A549 (cell line): Measurements from ENCODE around the gene CCNI. TPM values are rescaled to one million over a fixed set of nuclear protein-coding genes. Genes with fewer than 3 reads are reported as not detected.
A peak's percentile ranks its signal among the peaks of the same experiment; 100 is the strongest.

Experiments used
- ATAC-seq, 2 experiments: fragments of 200-7000 bp in 1 of 2; fragments of >200 bp in 1 of 2; cut with Nextera tagmentation in 1 of 2; cut with Tn5 transposase in 1 of 2; 3 replicates each; pipeline versions ENCODE4 v1.8.0 to v1.9.1; 2018 to 2020; ENCODE audit warnings: mild to moderate bottlenecking in 1 of 2, moderate library complexity in 1 of 2
- CTCF ChIA-PET: fragments of 300-600 bp; sonication (Branson Sonifier 250); formaldehyde crosslinking; extraction: SDS; loops from one replicate; lab custom pipeline; 2021; ENCODE audit warnings: antibody characterized with exemption, inconsistent platforms; lab: Yijun Ruan, JAX
- POLR2A ChIA-PET: fragments of 350-600 bp; formaldehyde crosslinking; extraction: SDS; loops from one replicate; lab custom pipeline; 2021; ENCODE audit warnings: antibody characterized with exemption, inconsistent platforms; lab: Yijun Ruan, JAX
- DNase-seq, 2 experiments: peaks; one replicate each; pipeline versions ENCODE4 v3.0.0 to v3.0.0-alpha.2; 2011 to 2016; ENCODE audit warnings: low read depth in 1 of 2, low spot score in 1 of 2
- FAIRE-seq: peaks from 2 replicates; lab custom pipeline; 2011; peaks lifted over from hg19 to GRCh38; lab: Jason Lieb, UNC
- H3K27ac ChIP-seq, 2 experiments: fragments of >200 bp; sonication (Bioruptor Twin); formaldehyde crosslinking; 3 replicates each; pipeline ENCODE4 v1.5.1; 2016 to 2017
- H3K4me1 ChIP-seq: fragments of >200 bp; sonication (Bioruptor Twin); formaldehyde crosslinking; 3 replicates; pipeline ENCODE4 v1.6.1; 2016
- H3K4me2 ChIP-seq: fragments of >200 bp; sonication (Bioruptor Twin); formaldehyde crosslinking; 3 replicates; pipeline ENCODE4 v1.6.1; 2016
- H3K4me3 ChIP-seq: fragments of >200 bp; sonication (Bioruptor Twin); formaldehyde crosslinking; 3 replicates; pipeline ENCODE4 v1.5.1; 2016
- H3K9me3 ChIP-seq: fragments of >200 bp; sonication (Bioruptor Twin); formaldehyde crosslinking; 3 replicates; pipeline ENCODE4 v1.6.1; 2016
- CEBPB ChIP-seq, 2 experiments: fragments of >200 bp in 1 of 2; sonication (Bioruptor Twin) in 1 of 2; formaldehyde crosslinking in 1 of 2; IDR thresholded peaks; 2 replicates each; pipeline ENCODE4 v1.6.1; 2012 to 2016
- HDAC2 ChIP-seq: fragments of 200-600 bp; sonication (generic); IDR thresholded peaks from 2 replicates; pipeline ENCODE4 v1.6.1; 2016
- HEYL ChIP-seq: fragments of 250-450 bp; sonication (Bioruptor Pico); IDR thresholded peaks from 2 replicates; pipeline ENCODE4 v1.8.0; 2021; ENCODE audit warnings: mild to moderate bottlenecking, moderate library complexity
- JUNB ChIP-seq: fragments of >200 bp; sonication (Bioruptor Twin); formaldehyde crosslinking; IDR thresholded peaks from 2 replicates; pipeline ENCODE4 v1.6.1; 2016
- MAZ ChIP-seq: fragments of 150-350 bp; IDR thresholded peaks from 2 replicates; pipeline ENCODE4 v1.6.1; 2014; ENCODE audit warnings: antibody characterized with exemption, low read depth, low read length, borderline replicate concordance
- POLR2A ChIP-seq: IDR thresholded peaks from 2 replicates; pipeline ENCODE4 v1.6.1; 2012; ENCODE audit warnings: mild to moderate bottlenecking, low read length
- POLR2AphosphoS2 ChIP-seq: conservative IDR thresholded peaks from 2 replicates; pipeline ENCODE4 v1.6.1; 2012; ENCODE audit warnings: low read length, improper control_type of control experiment, inconsistent platforms
- RAD21 ChIP-seq, 2 experiments: fragments of >200 bp in 1 of 2; sonication (Bioruptor Twin) in 1 of 2; formaldehyde crosslinking in 1 of 2; IDR thresholded peaks in 1 of 2; conservative IDR thresholded peaks in 1 of 2; 2 replicates in 1 of 2; 3 replicates in 1 of 2; pipeline ENCODE4 v1.6.1; 2012 to 2018; ENCODE audit warnings: inconsistent platforms in 1 of 2
- RCOR1 ChIP-seq: fragments of 150-350 bp; IDR thresholded peaks from 2 replicates; pipeline ENCODE4 v1.6.1; 2014; ENCODE audit warnings: antibody characterized with exemption, low read length, low read depth
- RNF2 ChIP-seq: fragments of 200-600 bp; sonication (generic); IDR thresholded peaks from 2 replicates; pipeline ENCODE4 v1.6.1; 2016; ENCODE audit warnings: low read depth, mild to moderate bottlenecking, antibody characterized with exemption, moderate library complexity, borderline replicate concordance
- SMC3 ChIP-seq: fragments of >200 bp; sonication (Bioruptor Twin); formaldehyde crosslinking; IDR thresholded peaks from 3 replicates; pipeline ENCODE4 v1.6.1; 2018; ENCODE audit warnings: inconsistent platforms
- SREBF2 ChIP-seq: fragments of 450-650 bp; IDR thresholded peaks from 2 replicates; pipeline ENCODE4 v1.6.1; 2014; ENCODE audit warnings: mild to moderate bottlenecking, moderate library complexity
- ZC3H11A ChIP-seq: fragments of 450-650 bp; IDR thresholded peaks from 2 replicates; pipeline ENCODE4 v1.6.1; 2014; ENCODE audit warnings: antibody characterized with exemption, mild to moderate bottlenecking
- ZFP36 ChIP-seq: fragments of 450-650 bp; IDR thresholded peaks from 2 replicates; pipeline ENCODE4 v1.6.1; 2014; ENCODE audit warnings: borderline replicate concordance; ENCODE audit not compliant: partially characterized antibody
- WGBS: methylation state at CpG from one replicate; pipeline ENCODE4 v1.1.6; 2017; ENCODE audit errors: missing lambda C conversion rate; 5-methylcytosine and 5-hydroxymethylcytosine counted together
- polyA plus RNA-seq, 4 experiments: library from polyadenylated mRNA; depleted of rRNA in 3 of 4; stranded (reverse); fragments of >200 nt; fragmentation: RNase III in 1 of 4; extraction: RNeasy Plus Mini Kit Qiagen cat#74134 plus additional on column Dnase treatment in 1 of 4; gene quantifications; 2 replicates in 3 of 4; 3 replicates in 1 of 4; pipeline ENCODE4 v1.2.3, GENCODE V29; 2011 to 2017
- TF ChIP-seq, protein P1 (sequence below): fragments of >200 bp; sonication (Bioruptor Twin); formaldehyde crosslinking; IDR thresholded peaks from 3 replicates; pipeline ENCODE4 v1.5.1; 2016
- TF ChIP-seq, protein P2 (sequence below): fragments of >200 bp; sonication (Bioruptor Twin); formaldehyde crosslinking; IDR thresholded peaks from 2 replicates; pipeline ENCODE4 v1.6.1; 2016
- TF ChIP-seq, protein P3 (sequence below): fragments of 250-450 bp; sonication (Bioruptor Pico); IDR thresholded peaks from 2 replicates; pipeline ENCODE4 v1.5.0; 2021; ENCODE audit warnings: mild to moderate bottlenecking, moderate library complexity, borderline replicate concordance
- TF ChIP-seq, protein P4 (sequence below): fragments of 450-650 bp; IDR thresholded peaks from 2 replicates; pipeline ENCODE4 v1.6.1; 2014; ENCODE audit warnings: antibody characterized with exemption
- TF ChIP-seq, protein P5 (sequence below): fragments of 200-600 bp; sonication (generic); IDR thresholded peaks from 2 replicates; pipeline ENCODE4 v1.6.1; 2016; ENCODE audit warnings: antibody characterized with exemption, mild to moderate bottlenecking, moderate library complexity

The CCNI gene
- polyA plus RNA-seq, 2 of the 4 experiments (the other 2 are of a cell fraction): 73.8 to 117 TPM

DNA sequence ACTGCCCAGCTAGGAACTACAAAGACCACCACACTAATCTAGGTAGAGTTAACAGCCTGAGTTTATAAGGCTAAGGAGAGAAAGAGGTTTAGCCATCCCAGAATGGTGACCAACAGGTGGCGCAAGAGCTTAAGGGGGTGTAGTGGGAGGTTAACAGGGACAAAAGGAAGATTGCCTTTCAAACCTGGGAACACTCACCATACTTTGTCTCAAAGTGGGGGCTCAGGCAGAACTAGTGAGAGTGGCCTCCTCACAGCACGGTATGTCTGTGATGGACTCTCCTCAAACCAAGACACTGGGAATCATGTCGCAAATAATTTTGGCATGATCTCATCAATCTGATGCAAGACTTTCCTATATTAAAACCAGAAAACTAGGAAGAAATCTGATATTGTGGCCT, 23.4 kb downstream of the CCNI start:
- ChIA-PET CTCF (interaction anchor here (1.0 kb wide), 1 partner anchor 151 kb away, joined by 6 read pairs; no protein-coding TSS in a partner anchor), POLR2A (interaction anchor here (1.0 kb wide), 1 partner anchor 24 kb away, joined by 3 read pairs; no protein-coding TSS in a partner anchor)
- WGBS: 73% methylated on average over 3 of the region's 3 CpGs
- no peak overlapping the region for H3K4me3 ChIP-seq
- H3K27ac ChIP-seq: peak overlapping the region in 1 of 2 experiments; percentile 62; a peak in 3 of 6 replicates
- H3K9me3 ChIP-seq: no peaks in the 10 kb centered on the region
- TF ChIP-seq HEYL (no peak), JUNB (no peak), SMC3 (0 out of 3 replicates have a peak, but pooled peaks have one; percentile 7), RAD21 (conservative IDR thresholded peaks at IDR 0.05 in 1 of 2, IDR thresholded peaks at IDR 0.05 in 1 of 2) (peak in 1 of 2 experiments; percentile 43; a peak in 2 of 5 replicates), POLR2A (no peak), POLR2AphosphoS2 (no peak), RNF2 (no peak), ZC3H11A (no peak)
- TF ChIP-seq, protein P1, sequence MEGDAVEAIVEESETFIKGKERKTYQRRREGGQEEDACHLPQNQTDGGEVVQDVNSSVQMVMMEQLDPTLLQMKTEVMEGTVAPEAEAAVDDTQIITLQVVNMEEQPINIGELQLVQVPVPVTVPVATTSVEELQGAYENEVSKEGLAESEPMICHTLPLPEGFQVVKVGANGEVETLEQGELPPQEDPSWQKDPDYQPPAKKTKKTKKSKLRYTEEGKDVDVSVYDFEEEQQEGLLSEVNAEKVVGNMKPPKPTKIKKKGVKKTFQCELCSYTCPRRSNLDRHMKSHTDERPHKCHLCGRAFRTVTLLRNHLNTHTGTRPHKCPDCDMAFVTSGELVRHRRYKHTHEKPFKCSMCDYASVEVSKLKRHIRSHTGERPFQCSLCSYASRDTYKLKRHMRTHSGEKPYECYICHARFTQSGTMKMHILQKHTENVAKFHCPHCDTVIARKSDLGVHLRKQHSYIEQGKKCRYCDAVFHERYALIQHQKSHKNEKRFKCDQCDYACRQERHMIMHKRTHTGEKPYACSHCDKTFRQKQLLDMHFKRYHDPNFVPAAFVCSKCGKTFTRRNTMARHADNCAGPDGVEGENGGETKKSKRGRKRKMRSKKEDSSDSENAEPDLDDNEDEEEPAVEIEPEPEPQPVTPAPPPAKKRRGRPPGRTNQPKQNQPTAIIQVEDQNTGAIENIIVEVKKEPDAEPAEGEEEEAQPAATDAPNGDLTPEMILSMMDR: peak; percentile 34
- TF ChIP-seq, protein P2, sequence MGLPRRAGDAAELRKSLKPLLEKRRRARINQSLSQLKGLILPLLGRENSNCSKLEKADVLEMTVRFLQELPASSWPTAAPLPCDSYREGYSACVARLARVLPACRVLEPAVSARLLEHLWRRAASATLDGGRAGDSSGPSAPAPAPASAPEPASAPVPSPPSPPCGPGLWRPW: no peak
- no peak for FAIRE-seq
- no peak overlapping the region for H3K4me2 ChIP-seq
- peaks cover 5% of the 10 kb centered on the region; the same call in 1 of the 3 replicates for H3K4me1 ChIP-seq
- peak in 1 of 2 experiments; percentile 38 for DNase-seq
- peak in 1 of 2 experiments; percentile 78; a peak in 3 of 6 replicates for ATAC-seq

DNA sequence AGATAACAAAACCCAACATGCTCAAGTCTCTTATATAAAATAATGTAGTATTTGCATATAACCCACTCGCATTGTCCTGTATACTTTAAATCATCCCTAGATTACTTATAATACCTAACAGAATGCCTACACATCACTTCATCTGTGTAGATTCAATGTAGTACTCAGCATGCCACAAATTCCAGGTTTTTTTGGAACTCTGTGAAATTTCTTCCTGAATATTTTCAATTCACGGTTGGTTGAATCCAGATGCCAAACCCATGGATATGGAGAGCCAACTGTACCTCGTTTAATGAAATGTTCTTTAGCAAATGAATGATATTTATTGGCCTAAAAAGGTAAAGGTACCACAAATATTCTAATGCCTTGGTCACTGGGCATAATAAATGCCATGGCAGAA, 24.8 kb downstream of the CCNI start:
- ChIA-PET POLR2A (no interaction called here), CTCF (no interaction called here)
- H3K4me2 ChIP-seq: no peak overlapping the region
- no peak overlapping the region for H3K27ac ChIP-seq
- TF ChIP-seq ZFP36: no peak
- no peak for TF ChIP-seq RCOR1
- TF ChIP-seq MAZ: no peak
- TF ChIP-seq RAD21 (conservative IDR thresholded peaks at IDR 0.05 in 1 of 2, IDR thresholded peaks at IDR 0.05 in 1 of 2): no peak
- TF ChIP-seq SREBF2: no peak
- TF ChIP-seq, protein P3, sequence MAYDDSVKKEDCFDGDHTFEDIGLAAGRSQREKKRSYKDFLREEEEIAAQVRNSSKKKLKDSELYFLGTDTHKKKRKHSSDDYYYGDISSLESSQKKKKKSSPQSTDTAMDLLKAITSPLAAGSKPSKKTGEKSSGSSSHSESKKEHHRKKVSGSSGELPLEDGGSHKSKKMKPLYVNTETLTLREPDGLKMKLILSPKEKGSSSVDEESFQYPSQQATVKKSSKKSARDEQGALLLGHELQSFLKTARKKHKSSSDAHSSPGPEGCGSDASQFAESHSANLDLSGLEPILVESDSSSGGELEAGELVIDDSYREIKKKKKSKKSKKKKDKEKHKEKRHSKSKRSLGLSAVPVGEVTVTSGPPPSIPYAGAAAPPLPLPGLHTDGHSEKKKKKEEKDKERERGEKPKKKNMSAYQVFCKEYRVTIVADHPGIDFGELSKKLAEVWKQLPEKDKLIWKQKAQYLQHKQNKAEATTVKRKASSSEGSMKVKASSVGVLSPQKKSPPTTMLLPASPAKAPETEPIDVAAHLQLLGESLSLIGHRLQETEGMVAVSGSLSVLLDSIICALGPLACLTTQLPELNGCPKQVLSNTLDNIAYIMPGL (CRISPR knock-in tag): no peak
- TF ChIP-seq, protein P4, sequence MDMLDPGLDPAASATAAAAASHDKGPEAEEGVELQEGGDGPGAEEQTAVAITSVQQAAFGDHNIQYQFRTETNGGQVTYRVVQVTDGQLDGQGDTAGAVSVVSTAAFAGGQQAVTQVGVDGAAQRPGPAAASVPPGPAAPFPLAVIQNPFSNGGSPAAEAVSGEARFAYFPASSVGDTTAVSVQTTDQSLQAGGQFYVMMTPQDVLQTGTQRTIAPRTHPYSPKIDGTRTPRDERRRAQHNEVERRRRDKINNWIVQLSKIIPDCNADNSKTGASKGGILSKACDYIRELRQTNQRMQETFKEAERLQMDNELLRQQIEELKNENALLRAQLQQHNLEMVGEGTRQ: no peak
- TF ChIP-seq, protein P5, sequence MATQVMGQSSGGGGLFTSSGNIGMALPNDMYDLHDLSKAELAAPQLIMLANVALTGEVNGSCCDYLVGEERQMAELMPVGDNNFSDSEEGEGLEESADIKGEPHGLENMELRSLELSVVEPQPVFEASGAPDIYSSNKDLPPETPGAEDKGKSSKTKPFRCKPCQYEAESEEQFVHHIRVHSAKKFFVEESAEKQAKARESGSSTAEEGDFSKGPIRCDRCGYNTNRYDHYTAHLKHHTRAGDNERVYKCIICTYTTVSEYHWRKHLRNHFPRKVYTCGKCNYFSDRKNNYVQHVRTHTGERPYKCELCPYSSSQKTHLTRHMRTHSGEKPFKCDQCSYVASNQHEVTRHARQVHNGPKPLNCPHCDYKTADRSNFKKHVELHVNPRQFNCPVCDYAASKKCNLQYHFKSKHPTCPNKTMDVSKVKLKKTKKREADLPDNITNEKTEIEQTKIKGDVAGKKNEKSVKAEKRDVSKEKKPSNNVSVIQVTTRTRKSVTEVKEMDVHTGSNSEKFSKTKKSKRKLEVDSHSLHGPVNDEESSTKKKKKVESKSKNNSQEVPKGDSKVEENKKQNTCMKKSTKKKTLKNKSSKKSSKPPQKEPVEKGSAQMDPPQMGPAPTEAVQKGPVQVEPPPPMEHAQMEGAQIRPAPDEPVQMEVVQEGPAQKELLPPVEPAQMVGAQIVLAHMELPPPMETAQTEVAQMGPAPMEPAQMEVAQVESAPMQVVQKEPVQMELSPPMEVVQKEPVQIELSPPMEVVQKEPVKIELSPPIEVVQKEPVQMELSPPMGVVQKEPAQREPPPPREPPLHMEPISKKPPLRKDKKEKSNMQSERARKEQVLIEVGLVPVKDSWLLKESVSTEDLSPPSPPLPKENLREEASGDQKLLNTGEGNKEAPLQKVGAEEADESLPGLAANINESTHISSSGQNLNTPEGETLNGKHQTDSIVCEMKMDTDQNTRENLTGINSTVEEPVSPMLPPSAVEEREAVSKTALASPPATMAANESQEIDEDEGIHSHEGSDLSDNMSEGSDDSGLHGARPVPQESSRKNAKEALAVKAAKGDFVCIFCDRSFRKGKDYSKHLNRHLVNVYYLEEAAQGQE: no peak
- TF ChIP-seq CEBPB (IDR thresholded peaks at IDR 0.05): no peak
- no peak for TF ChIP-seq HDAC2
- FAIRE-seq: no peak
- H3K9me3 ChIP-seq: no peaks in the 10 kb centered on the region
- ATAC-seq: no peak
- 85% methylated on average over 3 of the region's 3 CpGs for WGBS
- H3K4me3 ChIP-seq: no peak overlapping the region
- no peak for DNase-seq
- peaks cover 5% of the 10 kb centered on the region; the same call in 1 of the 3 replicates for H3K4me1 ChIP-seq
